Heart left ventricle (tissue), 13 donors: ENCODE results near the gene HARS1.

Experiments
- CTCF ChIP-seq, 12 donors: fragments of 200-600 bp; sonication (generic) in 4 of 12; IDR thresholded peaks; one replicate each; pipeline versions ENCODE4 v1.5.0 to v1.8.0; 2018 to 2022; ENCODE audit warnings: antibody characterized with exemption in 12 of 12, mild to moderate bottlenecking in 5 of 12
- POLR2A ChIP-seq, 2 donors: fragments of 450-650 bp; IDR thresholded peaks; one replicate each; pipeline ENCODE4 v1.6.1; 2017; ENCODE audit warnings: antibody characterized with exemption in 2 of 2, mild to moderate bottlenecking in 2 of 2, moderate library complexity in 2 of 2
- donor health status: ischemic (EF 13 %, LVEDD 7.1; RV severe dilation, severe dysfunction).
- donor health status: DM: no; HTN: yes; CAD: no.
- donor health status: DM: no; HTN: no; CAD: no.
- donor health status: ischemic (EF 25% LVEDD 6.9; RV normal size, moderate dysfunction).
- donor health status: ischemic (EF 25% LVEDD 5.7; RV mildly dilated, moderate dysfunction).
- donor health status: ischemic (EF 35%, LVEDD 5.7; RV mildly dilated, moderate dysfunction).
- donor health status: nonischemic (EF 11% LVEDD 7.7; RV severe dilation, severe dysfunction).
- donor health status: DM: yes; HTN: yes; CAD: no.
- donor health status: PGD.
- donor health status: ischemic (EF 29% LVEDD 5.4; RV normal size, mild dysfunction).
- donor health status: nonischemic (EF 23%, LVEDD 6.1; RV moderate dilation, normal function).

GRCh38 chr5:140664359-140665119, 26.6 kb downstream of the HARS1 start, which contains the start of gene WDR55:
- peak; percentile 54 to 80 for TF ChIP-seq POLR2A (IDR thresholded peaks at IDR 0.05)
- no peak for TF ChIP-seq CTCF (IDR thresholded peaks at IDR 0.05)
